Keratinocyte (primary cell): ENCODE measurements around the gene TRAF3. TPM values are rescaled to one million over a fixed set of nuclear protein-coding genes. Genes with fewer than 3 reads are reported as not detected.

Source experiments
- DNase-seq: peaks from one replicate; pipeline ENCODE4 v3.0.0-alpha.2; 2011; ENCODE audit warnings: low read depth, missing footprints, low spot score
- FAIRE-seq: peaks from 2 replicates; lab custom pipeline; 2011; peaks lifted over from hg19 to GRCh38; lab: Jason Lieb, UNC
- H2AFZ ChIP-seq: 2 replicates; pipeline ENCODE4 v1.6.0; 2012; ENCODE audit warnings: low read length, control low read depth, inconsistent platforms; ENCODE audit not compliant: control insufficient read depth
- H3K27ac ChIP-seq: 2 replicates; pipeline ENCODE4 v1.5.1; 2011; ENCODE audit warnings: low read length; ENCODE audit not compliant: control insufficient read depth, insufficient read depth
- H3K27me3 ChIP-seq: 3 replicates; pipeline ENCODE4 v1.6.0; 2011; ENCODE audit warnings: low read length; ENCODE audit not compliant: control insufficient read depth, insufficient read depth; ENCODE audit errors: extremely low read depth
- H3K36me3 ChIP-seq, 2 experiments: 2 replicates in 1 of 2; 3 replicates in 1 of 2; pipeline ENCODE4 v1.5.1; 2011; ENCODE audit warnings: low read length in 2 of 2, mild to moderate bottlenecking in 1 of 2; ENCODE audit not compliant: control insufficient read depth in 2 of 2, insufficient read depth in 2 of 2; ENCODE audit errors: extremely low read depth in 1 of 2
- H3K4me1 ChIP-seq: 3 replicates; pipeline ENCODE4 v1.5.1; 2011; ENCODE audit warnings: low read length; ENCODE audit not compliant: control insufficient read depth, insufficient read depth; ENCODE audit errors: extremely low read depth
- H3K4me2 ChIP-seq: 3 replicates; pipeline ENCODE4 v1.6.0; 2011; ENCODE audit warnings: low read depth, low read length; ENCODE audit not compliant: control insufficient read depth, insufficient read depth; ENCODE audit errors: extremely low read depth
- H3K4me3 ChIP-seq, 3 experiments: fragments of 200-600 bp in 1 of 3; sonication (generic) in 1 of 3; 2 replicates in 2 of 3; 3 replicates in 1 of 3; pipeline ENCODE4 v1.5.1; 2011 to 2016; ENCODE audit warnings: low read length in 3 of 3, mild to moderate bottlenecking in 3 of 3, control low read depth in 2 of 3, inconsistent platforms in 1 of 3, low read depth in 1 of 3, mixed read lengths in 1 of 3, mixed run types in 1 of 3, moderate library complexity in 1 of 3; ENCODE audit not compliant: control insufficient read depth in 2 of 3, insufficient read depth in 2 of 3; ENCODE audit errors: extremely low read depth in 1 of 3
- H3K79me2 ChIP-seq: 2 replicates; pipeline ENCODE4 v1.6.0; 2012; ENCODE audit warnings: low read length; ENCODE audit not compliant: control insufficient read depth, insufficient read depth
- H3K9ac ChIP-seq: 3 replicates; pipeline ENCODE4 v1.6.0; 2011; ENCODE audit warnings: low read length; ENCODE audit not compliant: control insufficient read depth, insufficient read depth; ENCODE audit errors: extremely low read depth
- H3K9me1 ChIP-seq: 3 replicates; pipeline ENCODE4 v1.6.0; 2011; ENCODE audit warnings: low read length; ENCODE audit not compliant: control insufficient read depth, insufficient read depth; ENCODE audit errors: extremely low read depth
- H3K9me3 ChIP-seq: 2 replicates; pipeline ENCODE4 v1.5.1; 2012; ENCODE audit warnings: low read depth, low read length; ENCODE audit not compliant: control insufficient read depth
- H4K20me1 ChIP-seq: 3 replicates; pipeline ENCODE4 v1.6.0; 2011; ENCODE audit warnings: low read length; ENCODE audit not compliant: control insufficient read depth, insufficient read depth; ENCODE audit errors: extremely low read depth
- CTCF ChIP-seq, 3 experiments: IDR thresholded peaks in 1 of 3; conservative IDR thresholded peaks in 1 of 3; optimal IDR thresholded peaks in 1 of 3; 2 replicates in 2 of 3; 3 replicates in 1 of 3; pipeline versions ENCODE3 to v1.5.1; 2011; ENCODE audit warnings: low read length in 3 of 3, mild to moderate bottlenecking in 3 of 3, moderate library complexity in 2 of 3, control low read depth in 1 of 3, inconsistent platforms in 1 of 3; ENCODE audit not compliant: insufficient read depth in 2 of 3; ENCODE audit errors: extremely low read depth in 1 of 3
- EZH2 ChIP-seq: IDR thresholded peaks from one replicate; pipeline ENCODE4 v1.6.1; 2012; ENCODE audit warnings: inconsistent platforms, mild to moderate bottlenecking, low read length, moderate library complexity
- dilution Hi-C: fragments of 300-500 bp; cut with MboI; formaldehyde crosslinking; loops from one replicate; pipeline ENCODE4 v1.7.0; 2020; ENCODE audit warnings: low sequenced_read_pairs; ENCODE audit not compliant: extremely low pct_ligation_motif_present
- polyA plus RNA-seq, 5 experiments: library from polyadenylated mRNA; depleted of rRNA in 3 of 5; stranded (reverse) in 3 of 5; stranded (forward) in 1 of 5; unstranded in 1 of 5; fragments of >200 nt; gene quantifications; 1 replicate in 1 of 5; 2 replicates in 3 of 5; 3 replicates in 1 of 5; pipeline versions ENCODE4 v1.2.1 to v1.2.3, GENCODE V29; 2011 to 2012; ENCODE audit warnings: missing spikeins in 2 of 5, low read depth in 1 of 5, low replicate concordance in 1 of 5

The TRAF3 gene
- polyA plus RNA-seq, 1 donor (not counting 4 experiments of a cell fraction or from before 2014, with no cell fraction given), result 12.5 TPM

- TF ChIP-seq CTCF (optimal IDR thresholded peaks at IDR 0.05 in 1 of 3, IDR thresholded peaks at IDR 0.05 in 1 of 3, conservative IDR thresholded peaks at IDR 0.05 in 1 of 3; ENCODE audit: extremely low read depth in 1 of 3, insufficient read depth in 2 of 3, low read length in 3 of 3), result no peak
- no peak for TF ChIP-seq EZH2
- no peak overlapping the region for H2AFZ ChIP-seq
- H3K9me1 ChIP-seq, result peaks cover 10% of the 10 kb centered on the region
- H3K9me3 ChIP-seq, result no peaks in the 10 kb centered on the region
- H3K79me2 ChIP-seq, result peaks cover 41% of the 10 kb centered on the region
- no peak overlapping the region for H3K9ac ChIP-seq
- FAIRE-seq (no peak), DNase-seq (no peak)
- H3K4me2 ChIP-seq, result no peak overlapping the region
- H3K4me3 ChIP-seq, result no peak overlapping the region
- H3K36me3 ChIP-seq, result no peaks in the 10 kb centered on the region
- no peak overlapping the region for H3K27ac ChIP-seq
- dilution Hi-C loops, result no loop called here
- no peaks in the 10 kb centered on the region for H3K27me3 ChIP-seq
- H4K20me1 ChIP-seq, result peaks cover 10% of the 10 kb centered on the region
- peaks cover 14% of the 10 kb centered on the region for H3K4me1 ChIP-seq
Measured at GRCh38 chr14:102829016-102829548, 51.8 kb downstream of the TRAF3 start.

GRCh38 chr14:102830474-102831045, 53.3 kb downstream of the TRAF3 start:
- Histone ChIP-seq H3K9me3 (no peaks in the 10 kb centered on the region), H3K27ac (no peak overlapping the region), H3K4me1 (no peaks in the 10 kb centered on the region), H3K9me1 (peaks cover 2% of the 10 kb centered on the region), H4K20me1 (peaks cover 3% of the 10 kb centered on the region), H3K4me3 (no peak overlapping the region), H3K4me2 (no peak overlapping the region), H2AFZ (no peak overlapping the region), H3K27me3 (no peaks in the 10 kb centered on the region), H3K36me3 (no peaks in the 10 kb centered on the region), H3K79me2 (peaks cover 31% of the 10 kb centered on the region), H3K9ac (no peak overlapping the region)
- dilution Hi-C loops, result no loop called here
- TF ChIP-seq EZH2, result no peak
- no peak for TF ChIP-seq CTCF (optimal IDR thresholded peaks at IDR 0.05 in 1 of 3, IDR thresholded peaks at IDR 0.05 in 1 of 3, conservative IDR thresholded peaks at IDR 0.05 in 1 of 3; ENCODE audit: extremely low read depth in 1 of 3, insufficient read depth in 2 of 3, low read length in 3 of 3)
- FAIRE-seq, result no peak
- no peak for DNase-seq
